HepG2 (cell line): ENCODE measurements around the gene GPX7. TPM values are rescaled to one million over a fixed set of nuclear protein-coding genes. Genes with fewer than 3 reads are reported as not detected.

Experiments
- ARID2 ChIP-seq: sonication (generic); formaldehyde crosslinking; IDR thresholded peaks from 2 replicates; pipeline ENCODE4 v1.8.1; 2022; ENCODE audit warnings: mild to moderate bottlenecking, missing genetic modification reagents, borderline replicate concordance
- GTF3A ChIP-seq: sonication (generic); formaldehyde crosslinking; conservative IDR thresholded peaks from 2 replicates; pipeline ENCODE4 v1.4.0; 2020; ENCODE audit warnings: mild to moderate bottlenecking, missing genetic modification reagents
- KAT8 ChIP-seq: IDR thresholded peaks from 2 replicates; pipeline ENCODE4 v1.6.1; 2016; ENCODE audit warnings: missing genetic modification reagents, missing compliant biosample characterization
- KMT2B ChIP-seq: IDR thresholded peaks from 2 replicates; pipeline ENCODE4 v1.6.1; 2016; ENCODE audit warnings: missing genetic modification reagents, missing compliant biosample characterization
- REPIN1 ChIP-seq: sonication (generic); formaldehyde crosslinking; IDR thresholded peaks from 2 replicates; pipeline ENCODE4 v1.8.0; 2022; ENCODE audit warnings: missing genetic modification reagents, low read depth, mild to moderate bottlenecking, borderline replicate concordance
- ZBTB1 ChIP-seq: sonication (generic); formaldehyde crosslinking; IDR thresholded peaks from 2 replicates; pipeline ENCODE4 v1.4.0; 2020; ENCODE audit warnings: missing genetic modification reagents, borderline replicate concordance
- ZNF124 ChIP-seq: sonication (generic); formaldehyde crosslinking; IDR thresholded peaks from 2 replicates; pipeline ENCODE4 v1.4.0; 2020; ENCODE audit warnings: missing genetic modification reagents
- ZNF138 ChIP-seq: sonication (generic); formaldehyde crosslinking; IDR thresholded peaks from 2 replicates; pipeline ENCODE4 v1.5.0; 2020; ENCODE audit warnings: mild to moderate bottlenecking, low read depth, missing genetic modification reagents
- ZNF451 ChIP-seq: sonication (generic); formaldehyde crosslinking; IDR thresholded peaks from 2 replicates; pipeline ENCODE4 v1.5.0; 2020; ENCODE audit warnings: mild to moderate bottlenecking, missing genetic modification reagents
- ZNF510 ChIP-seq: sonication (generic); formaldehyde crosslinking; IDR thresholded peaks from 2 replicates; pipeline ENCODE4 v1.4.0; 2020; ENCODE audit warnings: low read depth, mild to moderate bottlenecking, missing genetic modification reagents
- ZNF749 ChIP-seq: sonication (generic); formaldehyde crosslinking; IDR thresholded peaks from 2 replicates; pipeline ENCODE4 v1.8.0; 2022; ENCODE audit warnings: mild to moderate bottlenecking, missing genetic modification reagents, moderate library complexity, borderline replicate concordance
- polyA plus RNA-seq, 8 experiments: library from polyadenylated mRNA; depleted of rRNA in 3 of 8; stranded (reverse) in 7 of 8; unstranded in 1 of 8; fragments of >200 nt; fragmentation: Illumina TruSeq in 4 of 8; extraction: Trizol in 4 of 8; gene quantifications; 2 replicates each; pipeline versions ENCODE4 v1.2.1 to v1.2.3, GENCODE V29; 2011 to 2016; ENCODE audit warnings: low read depth in 4 of 8, missing spikeins in 1 of 8, mixed read lengths in 1 of 8; ENCODE audit not compliant: insufficient read depth in 1 of 8
- total RNA-seq, 5 experiments: library from RNA; depleted of rRNA; stranded (reverse); fragments of >200 nt; fragmentation: Illumina TruSeq; extraction: Trizol; gene quantifications; 2 replicates each; pipeline ENCODE4 v1.2.3, GENCODE V29; 2016; ENCODE audit warnings: low read depth in 1 of 5
- TF ChIP-seq, protein P1 (sequence below): sonication (generic); formaldehyde crosslinking; IDR thresholded peaks from 2 replicates; pipeline ENCODE4 v1.5.1; 2020; ENCODE audit warnings: mild to moderate bottlenecking, moderate library complexity, missing genetic modification reagents
- TF ChIP-seq, protein P2 (sequence below): sonication (generic); formaldehyde crosslinking; IDR thresholded peaks from 2 replicates; pipeline ENCODE4 v1.4.0; 2020; ENCODE audit warnings: missing genetic modification reagents
- TF ChIP-seq, protein P3 (sequence below): sonication (generic); formaldehyde crosslinking; IDR thresholded peaks from 2 replicates; pipeline ENCODE4 v1.9.0; 2021; ENCODE audit warnings: missing genetic modification reagents, mild to moderate bottlenecking, borderline replicate concordance
- TF ChIP-seq, protein P4 (sequence below): sonication (generic); formaldehyde crosslinking; IDR thresholded peaks from 2 replicates; pipeline ENCODE4 v1.5.1; 2020; ENCODE audit warnings: missing genetic modification reagents, mild to moderate bottlenecking, borderline replicate concordance
- TF ChIP-seq, protein P5 (sequence below): sonication (generic); formaldehyde crosslinking; IDR thresholded peaks from 2 replicates; pipeline ENCODE4 v1.4.0; 2020; ENCODE audit warnings: missing genetic modification reagents

The GPX7 gene
- total and polyA plus RNA-seq, 2 of the 13 experiments (the other 11 are each of a cell fraction or from before 2014, with no cell fraction given) = 14.1 to 16.2 TPM

DNA sequence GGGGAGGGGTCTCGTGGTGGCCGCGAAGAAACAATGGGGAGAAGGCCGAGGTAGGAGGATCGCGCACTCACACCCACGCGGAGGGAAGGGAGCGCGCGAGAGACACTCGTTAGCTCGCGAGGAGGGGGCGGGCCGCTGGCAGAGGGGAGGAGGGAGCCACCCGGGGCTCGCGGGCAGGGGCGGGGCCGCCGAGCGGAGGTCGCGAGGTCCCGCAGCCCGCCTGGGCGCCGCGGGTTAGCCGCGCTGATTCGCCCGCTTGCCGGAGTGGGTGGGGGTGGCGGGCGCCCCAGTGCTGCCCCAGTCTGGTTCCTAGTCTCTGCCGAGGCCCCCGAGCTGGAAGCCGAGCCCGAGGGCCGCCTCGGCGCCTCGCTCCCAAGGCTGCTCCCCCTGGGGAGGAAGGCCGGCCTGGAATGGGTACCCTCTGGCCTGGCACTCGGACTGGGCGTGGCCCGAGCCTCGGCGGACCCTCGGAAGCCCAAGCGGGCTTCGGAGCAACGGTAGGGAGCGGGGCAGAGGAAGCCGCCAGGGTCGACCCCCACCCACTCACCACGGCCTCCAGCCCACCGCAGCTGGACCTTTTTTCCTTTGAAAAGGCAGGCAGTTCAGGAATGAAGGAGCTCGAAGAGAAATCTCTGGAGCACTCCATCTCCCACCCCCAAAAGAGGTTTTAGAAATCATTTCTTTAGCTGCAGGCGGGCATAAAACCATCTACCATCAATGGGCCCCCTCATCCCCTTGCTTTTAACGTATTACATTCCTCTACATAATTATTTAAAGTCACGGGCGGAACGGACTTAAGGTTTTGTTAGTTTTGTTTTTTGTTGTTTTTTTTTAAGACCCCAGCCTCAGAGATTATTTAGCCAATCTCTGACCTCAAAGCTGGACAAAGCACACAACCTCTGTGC is 48.6 kb upstream of the GPX7 start (continued):
- TF ChIP-seq ZNF124 (CRISPR knock-in tag) (peak; percentile 63; the same call in 1 of the 2 replicates), ZNF749 (CRISPR knock-in tag) (peak; percentile 72; the same call in 1 of the 2 replicates), REPIN1 (0 out of 2 replicates have a peak, but pooled peaks have one; percentile 44), ZNF451 (CRISPR knock-in tag) (no peak), ZBTB1 (CRISPR knock-in tag) (no peak), ZNF138 (CRISPR knock-in tag) (no peak), ZNF510 (CRISPR knock-in tag) (peak; percentile 72; the same call in 1 of the 2 replicates), ARID2 (no peak), GTF3A (CRISPR knock-in tag) (no peak), KMT2B (CRISPR knock-in tag) (peak; percentile 62), KAT8 (CRISPR knock-in tag) (no peak; the same call in 1 of the 2 replicates)
- TF ChIP-seq, protein P1, sequence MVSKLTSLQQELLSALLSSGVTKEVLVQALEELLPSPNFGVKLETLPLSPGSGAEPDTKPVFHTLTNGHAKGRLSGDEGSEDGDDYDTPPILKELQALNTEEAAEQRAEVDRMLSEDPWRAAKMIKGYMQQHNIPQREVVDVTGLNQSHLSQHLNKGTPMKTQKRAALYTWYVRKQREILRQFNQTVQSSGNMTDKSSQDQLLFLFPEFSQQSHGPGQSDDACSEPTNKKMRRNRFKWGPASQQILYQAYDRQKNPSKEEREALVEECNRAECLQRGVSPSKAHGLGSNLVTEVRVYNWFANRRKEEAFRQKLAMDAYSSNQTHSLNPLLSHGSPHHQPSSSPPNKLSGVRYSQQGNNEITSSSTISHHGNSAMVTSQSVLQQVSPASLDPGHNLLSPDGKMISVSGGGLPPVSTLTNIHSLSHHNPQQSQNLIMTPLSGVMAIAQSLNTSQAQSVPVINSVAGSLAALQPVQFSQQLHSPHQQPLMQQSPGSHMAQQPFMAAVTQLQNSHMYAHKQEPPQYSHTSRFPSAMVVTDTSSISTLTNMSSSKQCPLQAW (CRISPR knock-in tag) = 0 out of 2 replicates have a peak, but pooled peaks have one; percentile 51
- TF ChIP-seq, protein P2, sequence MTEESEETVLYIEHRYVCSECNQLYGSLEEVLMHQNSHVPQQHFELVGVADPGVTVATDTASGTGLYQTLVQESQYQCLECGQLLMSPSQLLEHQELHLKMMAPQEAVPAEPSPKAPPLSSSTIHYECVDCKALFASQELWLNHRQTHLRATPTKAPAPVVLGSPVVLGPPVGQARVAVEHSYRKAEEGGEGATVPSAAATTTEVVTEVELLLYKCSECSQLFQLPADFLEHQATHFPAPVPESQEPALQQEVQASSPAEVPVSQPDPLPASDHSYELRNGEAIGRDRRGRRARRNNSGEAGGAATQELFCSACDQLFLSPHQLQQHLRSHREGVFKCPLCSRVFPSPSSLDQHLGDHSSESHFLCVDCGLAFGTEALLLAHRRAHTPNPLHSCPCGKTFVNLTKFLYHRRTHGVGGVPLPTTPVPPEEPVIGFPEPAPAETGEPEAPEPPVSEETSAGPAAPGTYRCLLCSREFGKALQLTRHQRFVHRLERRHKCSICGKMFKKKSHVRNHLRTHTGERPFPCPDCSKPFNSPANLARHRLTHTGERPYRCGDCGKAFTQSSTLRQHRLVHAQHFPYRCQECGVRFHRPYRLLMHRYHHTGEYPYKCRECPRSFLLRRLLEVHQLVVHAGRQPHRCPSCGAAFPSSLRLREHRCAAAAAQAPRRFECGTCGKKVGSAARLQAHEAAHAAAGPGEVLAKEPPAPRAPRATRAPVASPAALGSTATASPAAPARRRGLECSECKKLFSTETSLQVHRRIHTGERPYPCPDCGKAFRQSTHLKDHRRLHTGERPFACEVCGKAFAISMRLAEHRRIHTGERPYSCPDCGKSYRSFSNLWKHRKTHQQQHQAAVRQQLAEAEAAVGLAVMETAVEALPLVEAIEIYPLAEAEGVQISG (CRISPR knock-in tag) = peak; percentile 67; the same call in 1 of the 2 replicates
- TF ChIP-seq, protein P3, sequence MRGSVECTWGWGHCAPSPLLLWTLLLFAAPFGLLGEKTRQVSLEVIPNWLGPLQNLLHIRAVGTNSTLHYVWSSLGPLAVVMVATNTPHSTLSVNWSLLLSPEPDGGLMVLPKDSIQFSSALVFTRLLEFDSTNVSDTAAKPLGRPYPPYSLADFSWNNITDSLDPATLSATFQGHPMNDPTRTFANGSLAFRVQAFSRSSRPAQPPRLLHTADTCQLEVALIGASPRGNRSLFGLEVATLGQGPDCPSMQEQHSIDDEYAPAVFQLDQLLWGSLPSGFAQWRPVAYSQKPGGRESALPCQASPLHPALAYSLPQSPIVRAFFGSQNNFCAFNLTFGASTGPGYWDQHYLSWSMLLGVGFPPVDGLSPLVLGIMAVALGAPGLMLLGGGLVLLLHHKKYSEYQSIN = no peak
- TF ChIP-seq, protein P4, sequence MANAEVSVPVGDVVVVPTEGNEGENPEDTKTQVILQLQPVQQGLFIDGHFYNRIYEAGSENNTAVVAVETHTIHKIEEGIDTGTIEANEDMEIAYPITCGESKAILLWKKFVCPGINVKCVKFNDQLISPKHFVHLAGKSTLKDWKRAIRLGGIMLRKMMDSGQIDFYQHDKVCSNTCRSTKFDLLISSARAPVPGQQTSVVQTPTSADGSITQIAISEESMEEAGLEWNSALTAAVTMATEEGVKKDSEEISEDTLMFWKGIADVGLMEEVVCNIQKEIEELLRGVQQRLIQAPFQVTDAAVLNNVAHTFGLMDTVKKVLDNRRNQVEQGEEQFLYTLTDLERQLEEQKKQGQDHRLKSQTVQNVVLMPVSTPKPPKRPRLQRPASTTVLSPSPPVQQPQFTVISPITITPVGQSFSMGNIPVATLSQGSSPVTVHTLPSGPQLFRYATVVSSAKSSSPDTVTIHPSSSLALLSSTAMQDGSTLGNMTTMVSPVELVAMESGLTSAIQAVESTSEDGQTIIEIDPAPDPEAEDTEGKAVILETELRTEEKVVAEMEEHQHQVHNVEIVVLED (CRISPR knock-in tag) = no peak; the same call in 1 of the 2 replicates
- TF ChIP-seq, protein P5, sequence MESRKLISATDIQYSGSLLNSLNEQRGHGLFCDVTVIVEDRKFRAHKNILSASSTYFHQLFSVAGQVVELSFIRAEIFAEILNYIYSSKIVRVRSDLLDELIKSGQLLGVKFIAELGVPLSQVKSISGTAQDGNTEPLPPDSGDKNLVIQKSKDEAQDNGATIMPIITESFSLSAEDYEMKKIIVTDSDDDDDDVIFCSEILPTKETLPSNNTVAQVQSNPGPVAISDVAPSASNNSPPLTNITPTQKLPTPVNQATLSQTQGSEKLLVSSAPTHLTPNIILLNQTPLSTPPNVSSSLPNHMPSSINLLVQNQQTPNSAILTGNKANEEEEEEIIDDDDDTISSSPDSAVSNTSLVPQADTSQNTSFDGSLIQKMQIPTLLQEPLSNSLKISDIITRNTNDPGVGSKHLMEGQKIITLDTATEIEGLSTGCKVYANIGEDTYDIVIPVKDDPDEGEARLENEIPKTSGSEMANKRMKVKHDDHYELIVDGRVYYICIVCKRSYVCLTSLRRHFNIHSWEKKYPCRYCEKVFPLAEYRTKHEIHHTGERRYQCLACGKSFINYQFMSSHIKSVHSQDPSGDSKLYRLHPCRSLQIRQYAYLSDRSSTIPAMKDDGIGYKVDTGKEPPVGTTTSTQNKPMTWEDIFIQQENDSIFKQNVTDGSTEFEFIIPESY = no peak
